GM12801 (cell line): ENCODE data around the gene TTLL8.

Experiments used
- CTCF ChIP-seq: IDR thresholded peaks from one replicate; pipeline ENCODE4 v1.5.1; 2011; ENCODE audit warnings: control low read depth; ENCODE audit not compliant: insufficient read length; ENCODE audit errors: extremely low read depth

The TTLL8 gene

DNA sequence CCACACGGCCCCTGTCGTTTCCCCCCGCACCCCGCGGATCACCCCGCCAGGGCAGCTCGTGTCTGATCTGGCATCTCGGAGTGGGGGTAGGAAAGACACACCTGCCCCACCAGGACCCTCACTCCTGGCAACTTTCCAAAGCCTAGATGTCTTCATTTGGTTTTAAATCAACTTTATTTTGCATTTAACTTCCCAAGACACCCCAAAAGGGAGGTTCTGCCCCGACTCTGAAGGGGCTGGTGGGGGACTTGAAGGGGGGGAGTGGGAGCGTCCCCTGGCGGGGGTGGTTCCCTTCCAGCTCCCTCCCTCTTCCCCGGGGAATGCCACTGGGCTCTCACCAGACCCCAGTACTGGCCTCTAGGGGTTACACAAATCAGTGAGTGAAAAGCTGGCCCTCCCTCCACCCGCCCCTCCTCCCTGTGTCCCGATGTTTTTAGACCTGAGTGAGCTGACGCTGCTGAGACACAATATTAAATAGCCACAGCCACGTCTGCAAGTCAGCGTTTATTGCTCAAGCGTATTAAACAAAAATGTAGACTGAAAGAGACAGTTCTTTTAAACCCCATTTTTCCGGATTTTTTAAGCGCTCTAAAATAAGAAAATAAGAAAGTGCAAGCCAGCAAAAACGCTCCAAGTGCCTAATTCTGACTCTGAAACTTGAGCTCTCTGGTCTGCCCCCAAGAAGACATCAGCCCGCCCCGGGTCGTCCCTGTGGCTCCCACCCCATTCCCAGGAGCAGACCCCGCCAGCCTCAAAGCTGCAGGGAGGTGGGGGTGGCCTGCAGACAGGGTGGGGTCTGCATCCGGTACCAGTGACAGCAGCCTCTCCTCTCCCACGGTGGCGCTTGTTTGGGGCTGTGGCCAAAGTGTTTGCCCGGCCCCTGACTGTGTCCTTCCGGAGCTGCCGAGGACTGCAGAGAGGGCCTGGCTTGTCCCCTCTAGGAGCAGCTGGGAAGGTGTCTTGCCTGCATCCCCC, 1.1 kb upstream of the TTLL8 start:
- no peak for TF ChIP-seq CTCF

DNA sequence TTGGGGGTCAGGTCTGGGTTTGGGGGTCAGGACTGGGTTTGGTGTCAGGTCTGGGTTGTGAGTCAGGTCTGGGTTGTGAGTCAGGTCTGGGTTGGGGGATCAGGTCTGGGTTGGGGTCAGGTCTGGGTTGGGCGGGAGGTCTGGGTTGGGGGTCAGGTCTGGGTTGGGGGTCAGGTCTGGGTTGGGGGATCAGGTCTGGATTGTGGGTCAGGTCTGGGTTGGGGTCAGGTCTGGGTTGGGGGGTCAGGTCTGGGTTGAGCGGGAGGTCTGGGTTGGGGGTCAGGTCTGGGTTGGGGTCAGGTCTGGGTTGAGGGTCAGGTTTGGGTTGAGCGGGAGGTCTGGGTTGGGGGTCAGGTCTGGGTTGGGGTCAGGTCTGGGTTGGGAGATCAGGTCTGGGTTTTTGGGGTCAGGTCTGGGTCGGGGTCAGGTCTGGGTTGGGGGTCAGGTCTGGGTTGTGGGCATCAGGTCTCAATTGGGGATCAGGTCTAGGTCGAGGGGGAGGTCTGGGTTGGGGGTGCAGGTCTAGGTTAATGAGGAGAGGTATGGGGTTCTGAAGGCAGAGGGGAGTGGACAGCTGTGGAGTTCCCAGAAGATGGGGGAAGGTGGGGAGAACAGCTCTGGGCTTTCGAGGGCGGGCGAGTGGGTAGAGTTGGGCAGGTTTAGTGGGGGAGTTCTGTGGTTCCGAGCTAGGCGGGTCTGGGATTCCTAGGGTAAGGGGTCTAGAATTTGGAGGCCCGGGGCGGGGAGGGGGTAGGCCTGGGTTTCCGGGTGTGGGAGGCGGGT, 629 bp downstream of the TTLL8 start:
- no peak for TF ChIP-seq CTCF

DNA sequence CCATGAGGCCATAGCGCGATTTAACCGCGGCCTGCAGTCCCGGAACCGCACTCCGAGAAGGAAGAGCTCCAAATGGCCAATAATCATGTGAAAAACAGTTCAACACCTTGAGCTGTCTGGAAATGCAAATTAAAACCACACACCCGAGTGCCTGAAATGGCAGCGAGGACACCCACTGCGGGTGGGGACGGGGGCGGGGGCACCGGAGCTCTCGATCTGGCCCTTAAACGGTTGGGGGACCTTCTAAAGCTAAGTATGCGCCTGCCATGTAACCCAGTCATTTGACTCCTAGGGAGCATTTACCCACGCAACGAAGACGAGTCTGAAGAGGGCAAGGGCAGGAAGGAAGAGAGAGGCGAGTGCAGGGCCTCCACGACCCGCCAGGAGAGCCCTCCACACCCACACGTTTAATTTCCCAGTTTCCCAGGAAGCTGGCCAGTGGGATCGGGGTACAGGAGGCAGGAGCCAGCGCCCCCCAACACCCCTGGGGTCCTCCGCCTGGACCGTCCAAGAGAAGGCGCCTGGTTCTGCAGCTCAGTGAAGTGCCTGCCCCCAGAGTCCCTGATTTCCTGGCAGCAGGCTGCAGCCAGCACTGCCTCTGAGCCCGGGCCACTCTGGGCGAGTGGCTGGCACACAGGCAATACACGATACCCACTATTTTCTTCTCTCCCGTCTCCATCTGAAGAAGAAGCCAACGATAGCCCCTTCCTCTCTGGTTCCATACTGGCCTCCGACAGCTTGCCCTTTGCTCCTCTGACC, 1.7 kb downstream of the TTLL8 start:
- no peak for TF ChIP-seq CTCF

DNA sequence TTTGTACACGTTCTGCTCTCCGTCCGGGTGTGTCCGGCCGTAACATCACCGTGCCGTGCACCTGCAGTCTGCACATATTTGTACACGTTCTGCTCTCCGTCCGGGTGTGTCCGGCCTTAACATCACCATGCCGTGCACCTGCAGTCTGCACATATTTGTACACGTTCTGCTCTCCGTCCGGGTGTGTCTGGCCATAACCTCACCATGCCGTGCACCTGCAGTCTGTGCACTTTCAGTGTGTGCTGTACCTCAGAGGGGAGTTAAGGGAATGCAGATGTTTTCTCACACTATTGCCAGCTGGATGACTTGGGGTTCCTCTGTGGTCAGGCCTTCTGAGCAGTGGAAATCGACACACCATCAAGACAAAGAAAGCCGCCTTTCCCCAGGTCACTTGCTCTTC, 4.2 kb downstream of the TTLL8 start:
- no peak for TF ChIP-seq CTCF

- no peak for TF ChIP-seq CTCF
These were observed 6.2 kb downstream of the TTLL8 start for GRCh38 chr22:50051930-50052329.

GRCh38 chr22:50049299-50050195, 8.6 kb downstream of the TTLL8 start:
- TF ChIP-seq CTCF, result no peak
